Measurements from ENCODE around the gene ADCY1. TPM values are rescaled to one million over a fixed set of nuclear protein-coding genes. Genes with fewer than 3 reads are reported as not detected.

The ADCY1 gene
- total RNA-seq, 1 donor from 2014 or later: 2.4 TPM

DNA sequence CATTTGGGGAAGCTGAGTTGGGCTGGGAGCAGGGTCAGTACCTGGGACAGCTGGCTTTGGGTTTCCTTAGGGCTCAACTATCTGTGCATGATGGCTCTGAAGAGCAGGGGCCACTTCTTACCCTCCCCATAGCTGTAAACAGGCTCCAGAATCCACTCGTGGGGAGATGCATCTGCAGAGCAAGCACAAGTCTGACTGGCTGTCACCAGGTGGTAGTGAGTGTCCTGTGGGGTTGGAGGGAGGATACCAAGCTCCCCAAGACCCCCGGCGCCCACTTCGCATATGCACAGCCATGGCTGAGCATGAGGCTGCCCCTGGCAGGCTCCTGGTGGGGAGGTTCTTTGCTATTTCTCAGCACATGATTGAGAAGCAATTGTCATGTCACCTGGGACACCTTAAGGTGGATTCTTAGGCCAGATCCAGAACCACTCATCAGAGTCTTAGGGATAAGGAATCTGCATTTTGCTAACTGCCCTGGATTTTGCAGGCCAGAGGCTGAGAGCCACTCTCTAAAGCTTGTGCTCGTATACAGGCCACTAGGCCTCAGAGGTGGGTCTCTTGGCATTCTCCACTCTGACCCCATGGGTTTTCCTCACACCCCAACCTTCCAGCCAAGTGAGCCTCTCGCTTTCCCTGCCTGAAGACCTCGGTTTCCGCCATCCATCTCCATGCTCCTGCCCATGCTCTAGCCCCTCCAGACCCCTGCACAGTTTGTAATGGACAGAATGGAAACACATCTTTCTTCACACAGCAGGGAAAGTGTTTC lies 53.7 kb downstream of the ADCY1 start:
- no peak for DNase-seq
- H3K36me3 ChIP-seq: no peaks in the 10 kb centered on the region
- H3K4me3 ChIP-seq: no peak overlapping the region
- no peaks in the 10 kb centered on the region for H3K9me3 ChIP-seq
- ATAC-seq: no peak
- H3K27ac ChIP-seq: no peak overlapping the region
- no peak for TF ChIP-seq CTCF (IDR thresholded peaks at IDR 0.05)
- intact Hi-C loops (cut with DNase I): no loop called here
- no peaks in the 10 kb centered on the region for H3K4me1 ChIP-seq
- H3K27me3 ChIP-seq (ENCODE audit: low read depth): no peaks in the 10 kb centered on the region

DNA sequence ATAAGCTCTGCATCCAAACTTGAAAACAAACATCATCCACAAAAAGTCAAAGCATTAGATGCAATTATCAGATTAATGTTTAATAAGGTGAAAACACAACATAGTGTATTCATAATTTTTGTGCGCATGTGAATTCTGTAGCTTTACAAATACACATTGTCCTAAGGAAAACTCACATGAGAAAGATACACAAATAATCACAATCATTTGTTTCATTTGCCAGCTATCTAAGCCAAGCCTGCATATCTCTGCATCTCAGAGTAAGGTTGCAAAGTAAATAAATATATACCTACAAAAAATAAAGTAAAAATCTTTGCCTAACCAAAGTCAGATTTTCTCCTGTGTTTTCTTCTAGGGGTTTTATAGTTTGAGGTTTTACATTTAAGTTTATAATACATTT lies 57.4 kb downstream of the ADCY1 start:
- no peak for ATAC-seq
- Histone ChIP-seq H3K27me3 (ENCODE audit: low read depth) (no peaks in the 10 kb centered on the region), H3K36me3 (no peaks in the 10 kb centered on the region), H3K4me3 (no peak overlapping the region), H3K9me3 (no peaks in the 10 kb centered on the region), H3K27ac (no peak overlapping the region), H3K4me1 (no peaks in the 10 kb centered on the region)
- intact Hi-C loops (cut with DNase I): no loop called here
- TF ChIP-seq CTCF (IDR thresholded peaks at IDR 0.05): no peak
- DNase-seq: no peak

GRCh38 chr7:45636733-45637132 lies 62.6 kb downstream of the ADCY1 start:
- Histone ChIP-seq H3K27me3 (ENCODE audit: low read depth) (no peaks in the 10 kb centered on the region), H3K4me3 (no peak overlapping the region), H3K4me1 (no peaks in the 10 kb centered on the region), H3K9me3 (no peaks in the 10 kb centered on the region), H3K36me3 (no peaks in the 10 kb centered on the region), H3K27ac (no peak overlapping the region)
- no peak for TF ChIP-seq CTCF (IDR thresholded peaks at IDR 0.05)
- no peak for DNase-seq
- no peak for ATAC-seq
- intact Hi-C loops (cut with DNase I): no loop called here

GRCh38 chr7:45638916-45639315 lies 64.7 kb downstream of the ADCY1 start:
- DNase-seq: no peak
- H3K36me3 ChIP-seq: no peaks in the 10 kb centered on the region
- H3K4me1 ChIP-seq: no peaks in the 10 kb centered on the region
- no peak for ATAC-seq
- no peaks in the 10 kb centered on the region for H3K9me3 ChIP-seq
- H3K27me3 ChIP-seq (ENCODE audit: low read depth): no peaks in the 10 kb centered on the region
- intact Hi-C loops (cut with DNase I): no loop called here
- H3K4me3 ChIP-seq: no peak overlapping the region
- H3K27ac ChIP-seq: no peak overlapping the region
- TF ChIP-seq CTCF (IDR thresholded peaks at IDR 0.05): no peak

- Histone ChIP-seq H3K27me3 (ENCODE audit: low read depth) (no peaks in the 10 kb centered on the region), H3K36me3 (no peaks in the 10 kb centered on the region), H3K9me3 (no peaks in the 10 kb centered on the region), H3K4me1 (peaks cover 7% of the 10 kb centered on the region), H3K4me3 (no peak overlapping the region), H3K27ac (no peak overlapping the region)
- intact Hi-C loops (cut with DNase I): no loop called here
- no peak for TF ChIP-seq CTCF (IDR thresholded peaks at IDR 0.05)
- DNase-seq: no peak
- ATAC-seq: no peak
Observed at GRCh38 chr7:45642044-45642443, 67.9 kb downstream of the ADCY1 start.
